ENCODE data around the gene FSTL4. TPM values are rescaled to one million over a fixed set of nuclear protein-coding genes. Genes with fewer than 3 reads are reported as not detected.

The FSTL4 gene
- total RNA-seq, 4 donors from 2014 or later = 0.33 to 0.78 (median 0.34) TPM; not detected in 1

DNA sequence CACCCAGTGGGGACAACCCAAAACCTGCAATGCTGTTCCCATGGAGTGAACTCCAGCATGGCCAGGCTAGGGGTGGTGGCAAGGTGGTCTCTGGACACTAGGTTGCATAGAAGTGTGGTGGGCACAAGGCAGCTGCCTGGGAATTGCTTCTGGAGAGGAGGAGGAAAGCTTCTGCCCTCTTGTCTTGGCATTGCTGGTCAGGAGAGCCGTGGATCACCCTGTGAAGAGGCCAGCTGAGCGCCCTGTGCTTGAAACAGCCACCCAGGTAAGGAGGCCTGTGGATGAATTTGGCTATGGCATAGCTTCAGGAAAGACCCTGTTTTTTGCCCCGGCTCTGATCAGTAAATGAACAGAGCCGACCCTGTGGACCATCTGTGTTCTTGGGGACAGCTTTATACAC is 287.4 kb downstream of the FSTL4 start:
- no peaks in the 10 kb centered on the region for H3K27me3 ChIP-seq
- TF ChIP-seq POLR2AphosphoS5 (IDR thresholded peaks at IDR 0.05) = no peak
- TF ChIP-seq EP300 (IDR thresholded peaks at IDR 0.05) = no peak
- TF ChIP-seq, protein P1, sequence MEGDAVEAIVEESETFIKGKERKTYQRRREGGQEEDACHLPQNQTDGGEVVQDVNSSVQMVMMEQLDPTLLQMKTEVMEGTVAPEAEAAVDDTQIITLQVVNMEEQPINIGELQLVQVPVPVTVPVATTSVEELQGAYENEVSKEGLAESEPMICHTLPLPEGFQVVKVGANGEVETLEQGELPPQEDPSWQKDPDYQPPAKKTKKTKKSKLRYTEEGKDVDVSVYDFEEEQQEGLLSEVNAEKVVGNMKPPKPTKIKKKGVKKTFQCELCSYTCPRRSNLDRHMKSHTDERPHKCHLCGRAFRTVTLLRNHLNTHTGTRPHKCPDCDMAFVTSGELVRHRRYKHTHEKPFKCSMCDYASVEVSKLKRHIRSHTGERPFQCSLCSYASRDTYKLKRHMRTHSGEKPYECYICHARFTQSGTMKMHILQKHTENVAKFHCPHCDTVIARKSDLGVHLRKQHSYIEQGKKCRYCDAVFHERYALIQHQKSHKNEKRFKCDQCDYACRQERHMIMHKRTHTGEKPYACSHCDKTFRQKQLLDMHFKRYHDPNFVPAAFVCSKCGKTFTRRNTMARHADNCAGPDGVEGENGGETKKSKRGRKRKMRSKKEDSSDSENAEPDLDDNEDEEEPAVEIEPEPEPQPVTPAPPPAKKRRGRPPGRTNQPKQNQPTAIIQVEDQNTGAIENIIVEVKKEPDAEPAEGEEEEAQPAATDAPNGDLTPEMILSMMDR (IDR thresholded peaks at IDR 0.05) = no peak
- TF ChIP-seq POLR2A (IDR thresholded peaks at IDR 0.05; ENCODE audit: low read depth) = no peak
- H3K4me1 ChIP-seq = no peaks in the 10 kb centered on the region
- no peaks in the 10 kb centered on the region for H3K9me3 ChIP-seq
- DNase-seq (ENCODE audit: extremely low spot score) = no peak
- H3K36me3 ChIP-seq = no peaks in the 10 kb centered on the region
- 90% methylated on average over 3 of the region's 4 CpGs for WGBS
- no peak overlapping the region for H3K27ac ChIP-seq (replicated peaks in 1 of 4)
- no peak overlapping the region for H3K4me3 ChIP-seq
- intact Hi-C loops (cut with DNase I) = no loop called here

DNA sequence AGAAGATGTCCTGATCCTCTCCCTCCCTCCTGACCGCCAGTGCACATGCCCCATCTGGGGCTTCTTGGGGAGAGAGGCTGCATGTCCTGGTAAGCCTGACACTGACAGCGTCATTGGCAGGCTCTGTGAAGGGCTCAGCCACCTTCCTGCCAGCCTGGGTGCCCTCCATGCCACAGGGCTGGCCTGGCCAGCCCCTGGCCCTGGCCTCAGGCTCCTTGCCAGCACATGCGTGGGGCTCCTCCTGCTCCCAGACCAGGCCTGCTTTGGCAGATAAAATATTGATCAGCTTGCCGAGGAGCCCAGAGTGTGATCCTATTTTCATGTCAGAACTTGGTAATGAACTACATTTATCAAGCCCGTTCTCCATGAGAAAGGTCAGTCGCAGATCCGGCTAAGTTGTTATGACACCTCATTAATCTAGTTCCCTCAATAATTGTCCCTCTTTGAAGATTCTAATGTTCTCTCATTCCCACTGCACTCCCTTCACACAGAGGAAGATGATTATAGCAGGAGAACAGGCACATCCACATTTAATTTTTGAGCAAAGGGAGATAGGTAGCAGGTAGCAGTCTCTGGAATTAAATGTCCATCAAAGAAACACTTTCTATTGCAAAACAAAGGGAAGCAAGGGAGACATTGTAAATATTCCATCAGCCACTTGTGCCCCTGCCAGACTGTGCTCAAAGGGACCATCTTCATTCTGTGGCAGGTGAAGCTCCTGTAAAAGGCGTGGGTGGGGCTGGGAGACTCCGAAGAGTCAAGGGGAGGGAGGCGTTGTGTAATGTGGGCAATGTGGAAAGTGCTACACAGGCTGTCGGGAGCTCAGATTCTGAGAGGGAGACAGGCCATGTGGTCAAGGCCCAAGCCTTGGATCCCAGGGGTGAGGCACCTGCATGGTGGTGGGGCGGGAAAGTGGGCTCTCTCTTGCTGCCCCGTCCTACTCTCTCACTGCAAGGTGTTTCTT is 288.6 kb downstream of the FSTL4 start:
- intact Hi-C loops (cut with DNase I) = no loop called here

DNA sequence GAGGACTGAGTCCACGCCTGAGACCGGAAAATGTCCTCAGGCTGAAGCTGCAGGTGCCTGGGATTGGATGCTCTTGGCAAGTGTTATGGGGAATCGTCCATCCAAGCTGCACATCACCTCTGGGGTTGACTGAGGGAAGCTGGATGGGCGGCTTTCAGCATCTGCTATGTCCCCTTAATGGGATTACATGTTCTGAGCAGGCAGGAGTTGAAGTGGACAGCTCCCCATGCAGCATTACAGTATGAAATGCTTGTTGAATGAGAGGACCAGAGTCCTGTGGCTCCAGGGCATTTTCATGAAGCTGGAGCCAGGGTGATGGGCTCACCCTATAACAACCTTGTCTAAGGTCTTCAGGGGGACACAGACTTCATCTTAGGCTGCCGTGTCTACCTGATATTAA is 289.6 kb downstream of the FSTL4 start:
- Histone ChIP-seq H3K36me3 (no peaks in the 10 kb centered on the region), H3K27me3 (peaks cover 0 to 9% (median 0%) of the 10 kb centered on the region in 4 donors), H3K4me3 (no peak overlapping the region), H3K4me1 (no peaks in the 10 kb centered on the region), H3K27ac (replicated peaks in 1 of 4) (no peak overlapping the region), H3K9me3 (no peaks in the 10 kb centered on the region)
- TF ChIP-seq POLR2A (IDR thresholded peaks at IDR 0.05; ENCODE audit: low read depth) (no peak), EP300 (IDR thresholded peaks at IDR 0.05) (no peak), POLR2AphosphoS5 (IDR thresholded peaks at IDR 0.05) (no peak)
- TF ChIP-seq, protein P1 (IDR thresholded peaks at IDR 0.05) = no peak
- DNase-seq (ENCODE audit: extremely low spot score) = no peak
- 76% methylated on average over 4 of the region's 5 CpGs for WGBS
- intact Hi-C loops (cut with DNase I) = no loop called here

More for the DNA sequence above, 288.6 kb downstream of the FSTL4 start:
- Histone ChIP-seq H3K27ac (replicated peaks in 1 of 4) (no peak overlapping the region), H3K27me3 (peaks cover 0 to 7% (median 0%) of the 10 kb centered on the region in 4 donors), H3K4me3 (no peak overlapping the region), H3K9me3 (no peaks in the 10 kb centered on the region), H3K4me1 (no peaks in the 10 kb centered on the region), H3K36me3 (no peaks in the 10 kb centered on the region)
- no peak for DNase-seq (ENCODE audit: extremely low spot score)
- TF ChIP-seq POLR2AphosphoS5 (IDR thresholded peaks at IDR 0.05) = no peak
- 69% methylated on average over 13 of the region's 13 CpGs for WGBS

DNA sequence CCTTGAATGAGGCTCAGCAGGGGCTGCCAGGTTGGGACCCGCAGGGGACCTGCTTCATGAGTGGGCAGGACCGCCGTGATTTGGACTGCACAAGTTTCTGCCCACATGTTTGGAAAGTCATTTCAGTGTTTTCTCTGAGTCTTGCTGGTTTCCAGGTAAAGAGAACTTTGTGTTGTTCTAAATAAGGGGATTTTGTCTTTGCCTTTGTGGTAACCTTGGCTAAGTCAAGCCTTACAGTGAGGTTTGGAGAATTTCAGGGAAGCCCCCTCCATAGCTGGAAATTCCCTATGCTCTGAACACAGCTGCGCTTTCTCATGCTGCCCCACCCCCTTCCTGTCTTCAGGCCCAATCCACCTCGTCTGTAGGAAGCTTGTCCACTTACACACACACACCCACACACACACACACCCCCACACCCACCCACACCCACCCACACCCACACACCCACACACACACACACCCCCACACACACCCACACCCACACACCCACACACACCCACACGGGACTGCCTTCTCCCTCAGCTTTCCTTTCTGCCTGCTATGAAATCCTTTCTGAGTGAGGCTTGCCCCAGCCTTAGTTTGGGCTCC is 290.4 kb downstream of the FSTL4 start:
- no peak for TF ChIP-seq POLR2AphosphoS5 (IDR thresholded peaks at IDR 0.05)
- TF ChIP-seq POLR2A (IDR thresholded peaks at IDR 0.05; ENCODE audit: low read depth) = no peak
- TF ChIP-seq, protein P1 (IDR thresholded peaks at IDR 0.05) = no peak
- no peak for TF ChIP-seq EP300 (IDR thresholded peaks at IDR 0.05)
- DNase-seq (ENCODE audit: extremely low spot score) = no peak
- intact Hi-C loops (cut with DNase I) = no loop called here
- 41% methylated on average over 5 of the region's 6 CpGs for WGBS
- H3K27me3 ChIP-seq = peaks cover 0 to 9% (median 0%) of the 10 kb centered on the region in 4 donors
- H3K36me3 ChIP-seq = no peaks in the 10 kb centered on the region
- H3K27ac ChIP-seq (replicated peaks in 1 of 4) = no peak overlapping the region
- H3K4me1 ChIP-seq = no peaks in the 10 kb centered on the region
- no peak overlapping the region for H3K4me3 ChIP-seq
- H3K9me3 ChIP-seq = no peaks in the 10 kb centered on the region

GRCh38 chr5:133321286-133321832 is 291.0 kb downstream of the FSTL4 start:
- Histone ChIP-seq H3K9me3 (no peaks in the 10 kb centered on the region), H3K27ac (replicated peaks in 1 of 4) (no peak overlapping the region), H3K27me3 (peaks cover 0 to 12% (median 0%) of the 10 kb centered on the region in 4 donors), H3K4me1 (no peaks in the 10 kb centered on the region), H3K36me3 (no peaks in the 10 kb centered on the region), H3K4me3 (no peak overlapping the region)
- intact Hi-C loops (cut with DNase I) = no loop called here
- TF ChIP-seq POLR2A (IDR thresholded peaks at IDR 0.05; ENCODE audit: low read depth) (no peak), POLR2AphosphoS5 (IDR thresholded peaks at IDR 0.05) (no peak), EP300 (IDR thresholded peaks at IDR 0.05) (no peak)
- TF ChIP-seq, protein P1 (IDR thresholded peaks at IDR 0.05) = no peak
- DNase-seq (ENCODE audit: extremely low spot score) = no peak
- 93% methylated on average over 11 of the region's 13 CpGs for WGBS
